HK-2 (cell line): ENCODE measurements around the gene SCUBE3.
A peak's percentile ranks its signal among the peaks of the same experiment; 100 is the strongest.

ENCODE experiments used
- DNase-seq: peaks from one replicate; pipeline ENCODE4 v3.0.0-alpha.2; 2018; ENCODE audit not compliant: unreplicated experiment

SCUBE3 gene

DNA sequence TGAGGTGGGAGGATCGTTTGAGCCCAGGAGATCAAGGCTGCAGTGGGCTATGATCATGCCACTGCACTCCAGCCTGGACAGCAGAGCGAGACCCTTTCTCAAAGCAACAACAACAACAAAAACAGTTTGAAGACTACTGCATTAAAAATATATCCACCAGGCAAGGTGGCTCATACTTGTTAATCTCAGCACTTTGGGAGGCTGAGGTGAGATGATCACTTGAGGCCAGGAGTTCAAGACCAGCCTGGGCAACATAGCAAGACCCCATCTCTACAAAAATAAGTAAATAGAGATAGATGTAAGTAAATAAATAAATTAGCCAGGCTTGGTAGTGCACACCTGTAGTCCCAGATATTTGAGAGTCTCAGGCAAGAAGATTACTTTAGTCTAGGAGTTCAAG, 58.2 kb downstream of the SCUBE3 start:
- no peak for DNase-seq

DNA sequence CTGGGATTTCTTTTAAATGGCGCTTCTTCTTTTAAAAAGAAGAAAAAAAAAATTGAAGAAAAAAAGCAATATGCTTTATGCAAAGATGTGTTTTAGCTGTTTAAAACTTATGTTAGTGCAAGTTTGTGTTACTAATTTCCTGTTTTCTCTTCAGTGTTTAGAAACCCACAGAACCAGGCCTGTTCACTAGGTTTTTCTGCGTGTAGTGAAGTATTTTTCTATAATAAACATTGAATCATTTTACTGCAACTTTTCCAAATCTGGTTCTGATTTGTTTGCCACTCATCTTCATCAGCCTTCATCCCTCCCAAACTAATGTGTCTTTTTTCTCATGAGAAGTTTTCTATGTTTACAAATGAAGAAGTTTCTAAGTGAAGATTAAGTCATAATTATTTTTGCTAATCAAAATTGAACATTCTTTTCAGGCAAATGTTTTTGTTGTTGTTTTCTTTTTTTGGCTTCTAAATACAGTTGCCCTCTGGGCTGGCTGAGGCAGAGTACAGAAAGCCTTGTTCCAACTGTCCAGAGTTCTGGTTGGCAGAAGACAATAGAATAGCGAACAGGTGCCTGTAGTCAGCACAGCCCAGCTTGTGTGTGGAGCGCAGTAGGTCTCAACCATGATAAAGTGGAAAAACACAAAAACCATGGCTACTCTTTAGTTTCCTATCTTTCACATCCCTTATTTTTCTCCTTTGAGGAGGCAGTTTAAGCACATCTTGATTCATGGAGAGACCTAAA, 60.2 kb downstream of the SCUBE3 start:
- DNase-seq = no peak

DNA sequence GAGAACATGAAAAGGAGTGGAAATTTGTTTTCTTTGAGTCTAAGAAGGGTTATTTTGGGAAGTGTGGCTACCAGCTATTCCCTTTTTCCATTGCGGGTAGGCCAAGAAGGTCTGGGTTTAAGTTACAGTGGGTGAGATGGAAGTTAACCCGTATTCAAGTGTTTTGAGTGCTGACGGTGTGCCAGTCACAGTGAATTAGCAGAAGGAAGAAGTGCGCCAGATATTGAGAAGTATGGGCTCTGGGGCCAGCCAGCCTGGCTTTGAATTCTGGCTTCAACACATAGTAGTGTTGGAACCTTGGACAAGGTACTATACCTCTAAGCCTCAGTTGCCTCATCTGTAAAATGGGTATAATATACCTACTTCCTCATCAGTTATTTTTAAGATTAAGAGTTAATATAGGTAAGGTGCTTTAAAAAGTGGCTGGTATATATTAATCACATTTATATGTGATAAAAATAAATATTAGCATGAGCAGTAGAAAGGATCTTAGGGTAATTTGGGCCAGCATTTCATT, 62.0 kb downstream of the SCUBE3 start:
- no peak for DNase-seq

DNA sequence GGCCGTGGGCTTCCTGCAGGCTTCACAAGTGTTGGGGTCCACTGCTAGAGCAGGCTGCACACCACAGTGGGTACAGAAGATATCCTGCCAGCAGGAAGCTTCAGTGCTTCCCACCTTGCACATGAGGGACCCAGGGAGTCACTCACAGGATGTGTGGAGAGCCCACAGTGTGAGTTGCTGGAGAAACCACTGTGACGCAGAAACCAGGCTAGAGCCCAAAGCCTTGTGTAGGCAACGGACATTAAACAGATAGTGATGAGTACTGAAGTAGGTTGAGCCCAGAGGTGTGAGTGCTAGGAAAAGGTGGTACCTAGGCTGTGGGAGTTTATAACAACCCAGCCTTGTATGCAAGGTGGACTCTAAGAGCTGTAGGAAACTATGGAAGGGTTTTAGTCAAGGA, 65.0 kb downstream of the SCUBE3 start:
- no peak for DNase-seq

DNA sequence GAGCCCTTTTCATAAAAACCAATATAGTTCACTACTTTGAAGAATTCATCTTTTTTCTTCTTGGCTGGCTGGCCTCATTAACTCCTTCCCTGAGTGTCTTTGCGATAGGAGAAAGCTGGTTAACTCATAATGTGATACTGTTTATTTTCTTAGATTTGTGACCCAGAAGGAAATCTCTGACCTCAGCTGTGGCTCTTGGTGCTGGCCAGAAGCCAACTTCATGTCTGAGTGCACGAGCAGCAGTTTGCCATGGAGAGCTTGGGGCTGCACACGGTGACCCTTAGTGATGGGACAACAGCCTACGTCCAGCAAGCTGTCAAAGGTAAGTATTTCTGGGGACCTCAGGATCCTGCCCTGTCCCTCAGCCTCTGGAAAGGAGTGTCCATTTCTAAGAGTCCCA, 67.1 kb downstream of the SCUBE3 start:
- DNase-seq = no peak

DNA sequence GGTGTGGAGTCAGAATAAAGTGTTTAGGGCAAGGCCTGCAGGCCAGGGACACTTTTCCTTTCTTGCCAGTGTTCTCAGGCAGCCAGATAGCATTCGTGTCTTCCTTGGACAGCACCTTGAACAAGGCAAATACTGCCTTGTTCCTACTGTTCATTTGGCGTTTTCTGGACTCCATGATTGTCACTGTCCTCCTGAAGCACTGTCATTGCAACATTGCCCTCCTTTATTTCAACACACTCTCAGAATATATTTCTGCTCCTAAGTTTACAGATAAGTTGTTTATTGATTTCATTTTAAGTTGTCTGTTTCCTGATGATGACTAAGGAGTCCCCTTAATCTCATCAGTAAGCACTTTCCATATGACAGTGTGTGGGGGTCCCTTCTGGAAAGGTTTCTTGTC, 68.7 kb downstream of the SCUBE3 start:
- no peak for DNase-seq

DNA sequence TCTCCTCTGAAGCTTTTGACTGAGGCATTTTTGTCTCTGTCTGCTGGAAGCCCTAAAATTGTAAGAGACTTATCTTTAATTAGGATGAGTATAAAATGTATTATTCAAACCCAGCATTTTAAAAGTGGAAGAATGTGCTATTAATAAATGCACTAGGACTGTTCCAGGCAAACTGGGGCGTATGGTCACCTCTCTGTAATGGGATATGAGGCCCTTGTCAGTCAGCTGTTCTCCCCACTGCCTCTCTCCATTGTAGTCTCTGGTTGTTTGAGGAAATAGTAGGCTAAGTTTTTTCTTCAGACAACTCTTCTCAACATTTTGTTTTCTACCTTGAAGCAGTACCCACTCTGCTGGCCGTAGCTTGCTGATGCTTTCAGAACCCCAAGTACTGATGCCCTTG, 69.6 kb downstream of the SCUBE3 start:
- DNase-seq = no peak

DNA sequence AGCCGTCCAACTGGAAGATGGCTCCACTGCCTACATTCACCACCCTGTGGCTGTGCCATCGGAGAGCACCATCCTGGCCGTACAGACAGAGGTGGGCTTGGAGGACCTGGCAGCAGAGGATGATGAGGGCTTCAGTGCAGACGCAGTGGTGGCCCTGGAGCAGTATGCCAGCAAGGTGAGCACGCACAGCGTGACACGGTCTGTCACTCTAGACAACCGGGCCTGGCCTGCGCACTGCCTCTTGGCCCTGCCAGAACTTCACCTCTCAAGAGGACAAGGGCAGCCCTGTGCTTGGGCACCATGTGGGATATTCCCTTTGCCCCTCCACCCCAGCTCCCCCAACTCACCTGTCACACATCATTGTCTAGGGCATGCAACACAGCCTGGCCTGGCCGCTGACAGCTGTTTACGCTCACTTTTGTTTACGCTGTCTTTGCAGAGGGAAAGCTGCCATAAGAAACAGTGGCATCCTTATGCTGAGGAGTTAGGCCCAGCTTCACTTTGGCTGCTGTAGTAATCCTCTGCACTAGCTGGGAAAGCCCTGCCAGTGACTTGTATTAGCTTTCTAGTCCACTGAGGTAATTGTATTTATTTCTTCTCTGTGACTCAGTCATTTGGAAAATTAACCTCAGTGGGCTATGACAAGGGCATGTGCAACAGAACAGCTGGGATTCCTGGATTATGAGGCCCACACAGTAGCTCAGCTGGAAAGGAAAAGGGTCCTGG, 74.1 kb downstream of the SCUBE3 start:
- no peak for DNase-seq

DNA sequence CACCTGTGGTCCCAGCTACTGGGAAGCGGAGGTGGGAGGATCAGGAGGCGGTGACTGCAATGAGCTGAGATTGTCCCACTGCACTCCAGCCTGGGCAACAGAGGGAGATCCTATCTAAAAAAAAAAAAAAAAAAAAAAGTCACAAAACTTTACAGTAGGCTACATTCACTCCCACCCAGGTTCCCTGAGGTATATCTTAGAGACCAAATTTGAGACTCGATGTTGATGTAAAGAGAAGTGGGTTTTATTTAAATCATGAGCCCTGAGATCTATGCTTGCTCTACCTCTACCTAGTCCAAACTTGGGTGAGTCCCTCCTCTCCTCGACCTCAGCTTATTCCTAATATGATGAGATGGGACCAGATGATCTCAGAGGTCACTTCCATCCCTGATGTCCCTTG, 75.1 kb downstream of the SCUBE3 start:
- DNase-seq = no peak

DNA sequence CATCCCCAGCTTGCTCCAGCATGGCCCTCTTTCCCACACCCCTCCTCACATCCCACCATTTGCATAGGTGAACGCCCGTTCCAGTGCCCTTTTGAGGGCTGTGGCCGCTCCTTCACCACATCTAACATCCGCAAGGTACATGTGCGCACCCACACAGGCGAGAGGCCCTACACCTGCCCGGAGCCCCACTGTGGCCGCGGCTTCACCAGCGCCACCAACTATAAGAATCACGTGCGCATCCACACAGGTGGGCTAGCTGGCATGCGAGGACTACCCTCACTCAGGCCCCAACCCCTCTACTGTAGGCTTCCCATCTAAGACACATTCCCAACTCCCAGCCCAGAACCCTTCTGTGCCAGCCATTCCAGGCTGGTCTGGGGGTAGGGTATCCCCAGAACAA, 77.7 kb downstream of the SCUBE3 start:
- no peak for DNase-seq

DNA sequence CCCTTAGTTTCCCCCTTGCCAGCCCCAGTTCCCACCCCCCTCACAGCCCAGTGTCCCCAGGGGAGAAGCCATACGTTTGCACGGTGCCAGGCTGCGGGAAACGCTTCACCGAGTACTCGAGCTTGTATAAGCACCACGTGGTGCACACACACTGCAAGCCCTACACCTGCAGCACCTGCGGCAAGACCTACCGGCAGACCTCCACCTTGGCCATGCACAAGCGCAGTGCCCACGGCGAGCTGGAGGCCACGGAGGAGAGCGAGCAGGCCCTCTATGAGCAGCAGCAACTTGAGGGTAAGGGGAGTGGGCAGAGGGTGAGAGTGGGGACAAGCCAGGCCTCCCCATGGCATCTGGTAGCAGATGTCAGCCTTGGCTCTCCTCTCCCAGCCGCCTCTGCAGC, 78.7 kb downstream of the SCUBE3 start:
- DNase-seq = no peak

DNA sequence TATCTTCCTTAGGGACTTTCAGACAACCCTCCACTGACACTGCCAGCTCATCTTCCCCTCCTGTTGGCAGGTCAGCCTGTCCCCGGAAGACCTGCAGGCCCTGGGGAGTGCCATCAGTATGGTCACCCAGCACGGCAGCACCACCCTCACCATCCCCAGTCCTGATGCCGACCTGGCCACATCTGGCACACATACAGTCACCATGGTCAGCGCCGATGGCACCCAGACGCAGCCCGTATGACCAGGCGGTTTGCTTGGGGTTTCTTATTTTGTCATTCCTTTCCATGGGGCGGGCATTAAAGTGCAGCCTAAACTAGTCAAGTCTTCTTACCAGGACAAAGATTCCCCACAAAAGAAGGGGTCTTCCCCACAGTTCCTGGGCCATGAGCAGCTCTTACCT, 79.9 kb downstream of the SCUBE3 start:
- no peak for DNase-seq

DNA sequence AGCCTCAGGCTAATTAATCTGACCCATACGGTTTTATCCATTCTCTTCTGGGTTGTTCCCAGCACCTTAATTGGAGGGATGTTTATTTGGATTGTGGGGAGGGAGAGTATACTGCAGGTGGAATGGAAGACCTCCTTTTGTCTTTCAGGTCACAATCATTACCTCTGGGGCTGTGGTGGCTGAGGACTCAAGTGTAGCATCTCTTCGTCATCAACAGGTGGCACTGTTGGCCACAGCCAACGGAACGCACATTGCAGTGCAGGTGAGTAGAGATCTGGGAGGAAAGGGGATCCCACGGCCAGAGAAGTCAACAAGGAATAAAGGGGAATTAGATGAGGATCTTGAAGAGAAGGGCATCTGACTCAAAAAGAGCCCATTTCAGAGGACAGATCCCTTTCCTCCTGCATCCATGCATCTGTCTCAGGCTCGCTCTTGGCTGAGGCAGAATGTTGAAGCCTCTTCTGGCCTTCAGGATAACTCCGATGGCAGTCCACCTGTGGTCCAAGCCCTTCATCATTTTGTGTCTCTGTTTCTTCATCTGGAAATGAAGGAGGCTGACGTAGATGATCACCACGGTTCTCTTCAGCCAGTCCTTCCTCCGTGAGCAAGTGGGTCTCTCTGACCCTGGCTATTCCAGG, 80.7 kb downstream of the SCUBE3 start:
- DNase-seq = peak; percentile 22

DNA sequence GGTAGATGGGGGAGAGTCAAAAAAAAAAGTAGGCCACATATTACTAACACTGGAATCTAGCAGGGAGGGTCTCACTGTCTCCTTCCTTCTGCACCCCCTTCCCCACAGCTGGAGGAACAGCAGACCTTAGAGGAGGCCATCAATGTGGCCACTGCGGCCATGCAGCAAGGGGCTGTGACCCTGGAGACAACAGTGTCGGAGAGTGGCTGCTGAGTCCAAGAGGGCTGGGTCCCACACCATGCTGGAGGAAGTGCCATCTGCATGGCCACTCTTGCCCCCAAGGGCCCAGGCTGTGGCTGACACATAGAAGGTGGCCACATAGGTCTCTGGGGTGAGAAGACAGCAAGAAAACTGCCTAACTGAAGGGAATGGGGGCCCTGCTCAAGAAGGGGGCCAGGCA, 81.3 kb downstream of the SCUBE3 start:
- no peak for DNase-seq

DNA sequence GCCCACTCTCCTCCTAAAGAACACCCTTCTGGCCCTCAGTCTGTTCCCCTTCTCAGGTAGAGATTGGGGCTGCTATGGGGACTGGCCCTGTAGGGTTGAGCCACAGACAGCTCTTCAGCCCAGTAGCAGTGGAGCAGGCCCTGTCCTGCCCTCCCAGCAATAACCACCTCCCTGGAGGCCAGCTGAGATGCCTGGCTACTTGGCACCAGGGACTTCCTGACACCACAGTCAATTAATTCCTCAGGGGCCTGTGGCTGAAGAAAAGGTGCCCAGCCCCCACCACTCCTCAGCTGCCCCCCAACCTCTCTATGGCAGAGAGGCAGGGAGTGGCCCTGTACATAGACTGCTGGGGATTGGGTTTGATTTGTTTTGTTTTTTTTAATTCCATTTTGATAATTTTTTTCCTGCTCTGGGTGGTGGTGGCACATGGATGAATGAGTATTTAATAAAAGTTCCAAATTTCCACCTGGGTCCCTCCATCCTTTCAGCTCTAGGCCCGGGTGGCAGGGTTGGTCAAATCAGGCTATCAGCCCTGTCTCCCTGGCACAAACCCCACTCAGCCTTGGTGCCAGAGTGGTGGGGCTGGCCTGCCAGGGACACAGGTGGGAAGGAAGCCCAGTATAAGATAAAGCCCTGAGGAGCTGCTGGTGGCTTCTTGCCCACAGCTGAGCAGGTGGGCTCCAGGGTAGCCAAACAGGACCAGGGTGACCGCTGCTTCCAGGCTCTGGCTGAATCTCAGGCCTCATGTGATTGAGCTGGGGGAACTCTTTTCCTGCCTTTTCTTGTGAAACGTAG, 82.0 kb downstream of the SCUBE3 start:
- DNase-seq = no peak

DNA sequence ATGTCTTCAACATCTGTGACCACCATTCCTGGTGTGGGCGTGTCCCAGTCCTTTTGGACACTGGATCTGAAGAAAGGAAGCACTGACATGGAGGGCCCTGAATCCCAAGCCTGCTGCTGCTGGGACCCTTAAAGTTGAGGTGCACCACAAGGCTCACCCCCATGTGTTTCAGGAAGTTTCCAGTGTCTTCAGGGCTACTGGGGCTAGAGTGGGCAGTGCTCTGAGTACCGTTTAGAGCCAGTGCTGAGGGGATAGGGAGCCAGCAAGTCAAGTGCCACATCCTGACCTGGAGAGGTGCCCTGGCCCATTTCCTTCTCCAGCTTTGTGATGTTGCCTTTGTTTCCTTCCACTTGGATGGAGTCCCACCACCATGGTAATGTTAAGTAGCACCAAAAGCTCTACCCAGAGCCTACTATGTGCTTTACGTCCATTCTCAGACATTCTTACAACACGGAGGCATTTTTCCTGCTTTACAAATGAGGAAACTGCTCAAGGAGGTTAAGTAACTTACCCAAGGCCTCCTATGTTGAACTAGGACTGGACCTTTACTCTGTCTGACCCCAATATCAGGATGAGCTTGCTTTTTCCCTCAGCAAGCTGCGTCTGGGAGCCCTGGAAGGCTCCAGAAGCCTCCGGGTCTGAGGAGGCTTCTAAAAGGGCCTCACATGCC, 83.3 kb downstream of the SCUBE3 start:
- no peak for DNase-seq

DNA sequence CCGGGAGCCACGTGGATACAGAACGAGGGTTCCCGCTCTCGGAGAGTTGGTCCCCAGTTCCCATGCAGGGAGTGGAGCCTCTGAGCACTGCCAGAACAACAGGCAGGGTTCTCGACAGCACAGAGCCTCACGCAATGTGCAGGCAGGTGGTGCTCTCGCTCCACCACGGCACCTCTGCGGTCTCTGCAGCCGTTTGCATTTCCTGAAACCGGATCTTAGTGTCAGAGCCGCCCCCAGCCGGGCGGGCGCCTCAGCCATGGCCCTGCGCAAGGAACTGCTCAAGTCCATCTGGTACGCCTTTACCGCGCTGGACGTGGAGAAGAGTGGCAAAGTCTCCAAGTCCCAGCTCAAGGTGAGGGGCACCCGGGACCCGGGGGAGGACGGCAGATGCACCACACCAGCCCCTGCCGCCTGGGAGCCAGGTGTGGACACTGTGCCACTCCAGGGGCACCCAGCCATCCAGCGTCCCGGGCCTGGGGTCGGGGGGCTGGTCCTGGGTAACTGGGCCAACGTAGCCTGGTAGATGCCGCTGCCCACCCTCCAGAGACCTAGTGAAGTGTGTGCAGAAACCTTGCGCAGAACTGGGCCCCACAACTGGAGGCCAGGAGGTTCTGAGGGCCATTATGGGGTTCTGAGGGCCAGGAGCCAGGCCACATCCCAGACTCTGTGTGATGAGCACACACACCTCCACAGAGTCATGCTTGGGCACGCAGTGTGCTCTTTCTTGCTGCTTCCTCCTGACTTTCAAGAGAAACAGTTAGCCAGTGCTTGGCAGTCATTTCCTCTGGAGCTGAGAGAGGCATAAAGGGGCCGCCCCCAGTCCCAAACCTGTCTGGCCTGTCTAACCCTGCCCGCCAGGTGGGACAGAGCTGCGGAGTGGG, 84.1 kb downstream of the SCUBE3 start, which contains the start of gene DEF6:
DEF6 (plus strand) TSS at position 218 of the 881 bp plus-strand sequence; CDS start at position 257, 39 bp downstream.
- DNase-seq = no peak

DNA sequence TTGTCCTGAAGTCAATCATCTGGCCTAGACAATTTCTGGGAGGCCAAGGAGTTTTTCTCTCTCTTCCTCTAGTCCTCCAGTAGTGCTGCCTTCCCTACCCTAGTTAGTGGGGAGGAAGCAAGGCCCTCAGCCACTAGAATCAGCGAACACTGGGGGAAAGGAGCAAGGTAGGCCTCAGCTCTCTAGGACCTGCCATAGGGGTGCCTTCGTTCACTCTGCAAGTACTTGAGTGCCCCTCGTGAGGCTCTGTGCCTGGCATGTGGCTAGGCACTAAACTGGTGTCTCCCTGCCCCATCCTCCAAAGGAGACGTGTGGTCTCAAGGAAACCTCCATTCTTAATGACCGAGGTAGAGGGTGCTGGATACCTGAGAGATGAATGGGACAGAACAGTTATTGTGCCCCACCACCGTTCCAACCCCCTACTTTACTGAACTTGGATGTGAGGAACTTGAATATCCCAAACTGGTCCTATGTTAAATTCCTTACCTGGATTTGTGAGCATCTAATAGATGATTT, 84.9 kb downstream of the SCUBE3 start:
- DNase-seq = no peak

DNA sequence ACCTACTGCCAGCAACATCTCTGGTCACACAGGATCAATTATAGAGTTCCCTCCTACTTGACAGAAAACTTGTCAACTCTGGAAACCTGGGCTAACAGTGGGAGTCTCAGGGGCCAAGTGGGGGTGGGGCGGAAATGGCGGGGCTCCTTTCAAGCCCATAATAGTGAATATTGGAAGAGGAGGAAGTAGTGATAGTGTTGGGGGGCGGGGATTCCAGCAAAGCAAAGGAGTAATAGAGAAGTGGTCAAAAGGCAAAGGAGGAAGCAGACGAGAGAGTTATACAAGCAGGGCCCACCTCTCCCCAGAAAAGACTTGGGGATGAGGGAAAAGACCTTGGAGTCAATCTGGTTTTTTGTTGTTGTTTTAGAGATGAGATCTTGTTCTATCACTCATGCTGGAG, 85.9 kb downstream of the SCUBE3 start:
- no peak for DNase-seq

DNA sequence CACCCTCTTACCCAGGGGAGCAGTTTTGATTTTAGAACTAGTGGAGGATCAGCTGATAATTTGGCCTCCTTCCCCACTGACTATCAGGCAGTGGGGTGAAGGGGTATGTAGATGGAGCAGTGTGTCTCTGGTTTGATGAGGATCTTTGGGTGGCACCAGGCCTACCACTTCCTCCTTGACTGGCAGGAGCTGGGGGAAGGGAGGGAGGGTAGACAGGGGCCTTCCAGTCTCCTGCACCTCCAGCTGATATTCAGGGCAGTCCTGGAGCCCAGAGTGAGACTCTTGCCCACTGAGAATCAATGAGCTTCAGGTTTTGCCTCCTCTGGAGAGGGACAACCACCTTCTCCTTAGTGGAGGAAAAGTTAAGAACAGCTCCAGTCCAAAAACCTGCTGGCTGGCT, 87.1 kb downstream of the SCUBE3 start:
- DNase-seq = no peak
